Astrocyte (in vitro differentiated cells and primary cell): ENCODE measurements around the gene EIF4A2.

Experiments
- CTCF ChIP-seq: IDR thresholded peaks from 2 replicates; pipeline ENCODE4 v1.5.1; 2011; ENCODE audit warnings: low read depth, mild to moderate bottlenecking, inconsistent platforms, low read length, moderate library complexity; ENCODE audit not compliant: insufficient read depth
- EZH2 ChIP-seq: IDR thresholded peaks from 2 replicates; pipeline ENCODE4 v1.6.1; 2012; ENCODE audit warnings: mild to moderate bottlenecking, low read length, inconsistent platforms; ENCODE audit not compliant: insufficient read depth

DNA sequence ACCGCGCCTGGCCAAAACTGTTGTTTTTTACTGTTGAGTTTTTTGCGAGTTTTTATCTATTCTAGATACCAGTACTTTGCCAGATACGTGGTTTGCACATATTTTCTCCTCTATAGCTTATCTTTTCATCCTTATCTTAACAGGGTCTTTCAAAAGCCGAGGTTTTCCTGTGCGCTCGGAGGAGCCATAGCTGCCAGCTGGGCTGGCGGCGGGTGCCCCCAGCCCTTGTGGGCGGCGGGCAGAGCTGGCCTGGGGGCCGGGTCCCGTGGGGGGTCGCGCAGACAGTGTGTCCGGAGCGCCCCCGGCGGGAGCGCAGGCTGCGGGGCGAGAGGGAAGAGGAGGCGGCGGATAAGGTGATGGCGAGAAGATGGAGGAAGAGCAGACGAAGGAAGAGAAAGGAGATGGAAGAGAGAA lies 11.1 kb upstream of the EIF4A2 start:
- TF ChIP-seq CTCF, result no peak
- no peak for TF ChIP-seq EZH2
